HG02588 (cell line): ENCODE measurements around the gene GABRD.
"Not testable (repeated sequence)": the region's sequence is repeated elsewhere in the genome, so short reads cannot be mapped to it uniquely, and the experiment has no call there.

Experiments
- ATAC-seq: cut with Tn5 transposase; IDR thresholded peaks from one replicate; pipeline ENCODE4 v1.9.1; 2021; ENCODE audit warnings: mild to moderate bottlenecking, moderate library complexity; ENCODE audit not compliant: unreplicated experiment

The GABRD gene

GRCh38 chr1:2019172-2019543, at the start of gene GABRD:
TSS of gene GABRD (plus strand) at chr1:2019345. CDS start at chr1:2019424, 79 bp downstream.
- ATAC-seq = no peak

GRCh38 chr1:1969505-1969900, 49.6 kb upstream of the GABRD start:
- no peak for ATAC-seq

- ATAC-seq = no peak
Measured at GRCh38 chr1:1969953-1970716, 49.0 kb upstream of the GABRD start.

- ATAC-seq = no peak
Measured at GRCh38 chr1:1971017-1971416, 48.1 kb upstream of the GABRD start.

- no peak for ATAC-seq
Measured at GRCh38 chr1:1971688-1972087, 47.5 kb upstream of the GABRD start.

- ATAC-seq = no peak
Measured at GRCh38 chr1:1972976-1973715, 46.0 kb upstream of the GABRD start.

- ATAC-seq = no peak
Measured at GRCh38 chr1:1973716-1974642, 45.2 kb upstream of the GABRD start.

- no peak for ATAC-seq
Measured at GRCh38 chr1:1974834-1975233, 44.3 kb upstream of the GABRD start.

GRCh38 chr1:1975535-1975934, 43.6 kb upstream of the GABRD start:
- ATAC-seq = no peak

GRCh38 chr1:1976031-1976430, 43.1 kb upstream of the GABRD start:
- no peak for ATAC-seq

GRCh38 chr1:1978108-1978507, 41.0 kb upstream of the GABRD start:
- no peak for ATAC-seq

- ATAC-seq = not testable (repeated sequence)
Measured at GRCh38 chr1:1978690-1979481, 40.3 kb upstream of the GABRD start.

- ATAC-seq = no peak
Measured at GRCh38 chr1:1979482-1980165, 39.5 kb upstream of the GABRD start.

- ATAC-seq = no peak
Measured at GRCh38 chr1:1980467-1981141, 38.5 kb upstream of the GABRD start.

GRCh38 chr1:1981142-1981500, 38.0 kb upstream of the GABRD start:
- no peak for ATAC-seq

- ATAC-seq = not testable (repeated sequence)
Measured at GRCh38 chr1:1981631-1982327, 37.4 kb upstream of the GABRD start.

GRCh38 chr1:1982379-1983232, 36.5 kb upstream of the GABRD start:
- ATAC-seq = no peak

GRCh38 chr1:1984560-1985070, 34.5 kb upstream of the GABRD start:
- ATAC-seq = no peak
